GM18517 (cell line): Measurements from ENCODE around the gene SIL1.
"Not testable (repeated sequence)": the region's sequence is repeated elsewhere in the genome, so short reads cannot be mapped to it uniquely, and the experiment has no call there.

ENCODE experiments used
- ATAC-seq: cut with Tn5 transposase; IDR thresholded peaks from one replicate; pipeline ENCODE4 v1.9.1; 2021; ENCODE audit warnings: mild to moderate bottlenecking, moderate library complexity; ENCODE audit not compliant: unreplicated experiment

Gene SIL1

DNA sequence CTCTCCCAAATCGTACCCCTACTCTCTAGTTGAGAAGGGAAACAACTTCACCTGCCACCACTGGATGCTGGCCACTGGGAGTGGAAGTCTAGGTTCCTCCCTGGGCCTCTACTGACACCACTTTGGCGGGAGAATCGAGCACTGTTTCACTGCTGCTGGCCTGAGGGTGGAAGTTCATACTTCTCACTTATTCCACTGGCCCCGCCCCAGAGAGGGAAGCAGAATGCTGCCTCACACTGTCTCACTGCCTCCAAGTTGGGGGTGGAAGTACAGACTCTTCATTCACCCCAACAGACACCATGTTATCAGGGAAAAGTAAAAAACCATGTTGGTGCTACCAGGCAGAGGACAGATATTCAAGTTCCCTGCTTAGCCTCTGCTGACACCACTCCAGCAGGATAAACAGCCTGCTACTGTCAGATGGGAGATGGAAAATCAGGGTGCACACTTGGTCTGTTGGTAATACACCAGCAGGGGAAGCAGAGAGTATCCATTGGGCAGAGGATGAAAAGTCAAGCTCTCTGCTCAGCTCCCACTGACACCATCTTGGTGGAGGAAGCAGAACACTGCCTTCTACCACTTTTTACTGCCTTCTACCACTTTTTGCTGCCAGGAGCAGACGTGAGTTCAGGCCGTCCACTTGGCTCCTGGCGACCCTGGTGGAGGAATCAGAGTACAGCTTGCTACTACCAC, 159.4 kb downstream of the SIL1 start:
- ATAC-seq: no peak

DNA sequence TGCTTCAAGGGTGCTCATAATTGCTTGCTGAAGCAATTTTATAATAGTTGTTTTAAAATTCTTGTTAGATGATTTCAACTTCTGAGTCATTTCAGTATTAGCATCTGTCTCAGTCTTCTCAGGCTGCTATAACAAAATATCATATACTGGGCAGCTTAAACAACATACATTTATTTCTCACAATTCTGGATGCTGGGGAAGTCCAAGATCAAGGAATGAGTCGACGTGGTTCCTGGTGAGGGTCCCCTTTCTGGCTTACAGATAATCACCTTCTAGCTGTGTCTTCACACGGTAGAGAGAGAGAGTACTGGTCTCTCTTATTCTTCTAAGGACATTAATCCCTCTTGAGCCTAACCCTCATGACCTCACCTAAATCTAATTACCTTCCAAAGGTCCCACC, 160.4 kb downstream of the SIL1 start:
- ATAC-seq: no peak

DNA sequence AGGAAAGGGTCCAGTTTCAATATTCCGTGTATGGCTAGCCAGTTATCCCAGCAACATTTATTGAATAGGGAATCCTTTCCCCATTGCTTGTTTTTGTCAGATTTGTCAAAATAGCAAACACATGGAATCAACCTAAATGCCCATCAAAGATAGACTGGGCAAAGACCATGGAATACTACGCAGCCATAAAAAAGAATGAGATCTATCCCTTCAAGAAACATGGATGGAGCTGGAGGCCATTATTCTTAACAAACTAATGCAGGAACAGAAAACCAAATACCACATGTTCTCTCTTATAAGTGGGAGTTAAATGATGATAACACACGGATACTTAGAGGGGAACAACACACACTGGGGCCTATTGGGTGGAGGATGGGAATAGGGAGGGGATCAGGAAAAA, 161.8 kb downstream of the SIL1 start:
- ATAC-seq: not testable (repeated sequence)

DNA sequence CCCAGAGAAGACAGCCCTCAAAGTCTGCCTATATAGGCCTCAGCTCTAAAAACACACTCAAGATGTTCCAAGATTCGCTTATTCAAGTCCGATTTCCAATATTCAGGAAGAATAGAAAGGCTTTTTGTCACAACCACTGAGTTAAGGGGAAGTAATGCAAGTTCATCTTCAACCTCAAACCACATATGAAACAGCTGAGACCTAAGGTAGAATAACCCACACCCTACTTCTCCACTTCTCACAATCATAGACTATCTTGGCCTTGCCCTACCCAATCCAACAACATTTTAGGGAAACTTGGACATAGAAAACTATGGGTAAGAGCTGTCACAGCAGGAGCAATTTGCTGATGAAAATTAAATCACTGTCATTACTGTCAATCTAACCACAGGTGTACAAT, 171.0 kb downstream of the SIL1 start:
- ATAC-seq: no peak

DNA sequence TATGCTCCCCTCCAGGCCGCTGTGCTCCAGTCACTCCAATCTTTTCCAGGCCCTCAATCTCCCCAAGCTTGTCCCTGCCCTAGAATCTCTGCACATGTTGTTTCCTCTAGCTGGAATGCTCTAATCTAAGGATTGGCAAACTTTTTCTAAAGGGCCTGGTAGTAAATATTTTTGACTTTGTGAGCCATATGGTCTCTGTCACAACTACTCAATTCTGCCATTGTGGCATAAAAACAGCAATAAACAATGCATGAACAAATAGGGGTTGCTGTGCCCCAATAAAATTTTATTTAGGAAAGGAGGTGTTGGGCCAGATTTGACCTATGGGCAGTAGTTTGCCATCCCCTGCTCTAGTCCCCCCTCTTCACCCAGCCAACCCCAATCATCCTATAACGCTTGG, 172.5 kb downstream of the SIL1 start:
- ATAC-seq: no peak

DNA sequence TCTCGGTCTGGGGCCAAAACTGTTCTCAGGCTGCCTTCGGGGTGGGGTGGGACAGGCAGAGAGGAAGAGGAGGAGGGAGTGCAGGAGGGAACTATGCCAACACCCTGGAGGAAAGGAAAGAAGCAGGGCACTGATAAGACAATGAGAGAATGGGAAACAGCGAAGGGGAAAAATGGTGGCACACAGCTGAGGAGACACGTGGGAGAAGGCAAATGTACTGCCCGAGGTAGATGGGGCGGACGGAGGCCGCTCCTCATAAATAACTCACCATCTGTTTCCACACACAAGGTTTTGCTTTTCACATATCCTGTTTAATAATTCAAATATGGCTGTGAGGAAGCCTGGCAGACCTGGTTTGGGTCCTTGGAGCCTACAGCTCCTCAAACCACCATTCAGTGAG, 174.9 kb downstream of the SIL1 start:
- no peak for ATAC-seq

DNA sequence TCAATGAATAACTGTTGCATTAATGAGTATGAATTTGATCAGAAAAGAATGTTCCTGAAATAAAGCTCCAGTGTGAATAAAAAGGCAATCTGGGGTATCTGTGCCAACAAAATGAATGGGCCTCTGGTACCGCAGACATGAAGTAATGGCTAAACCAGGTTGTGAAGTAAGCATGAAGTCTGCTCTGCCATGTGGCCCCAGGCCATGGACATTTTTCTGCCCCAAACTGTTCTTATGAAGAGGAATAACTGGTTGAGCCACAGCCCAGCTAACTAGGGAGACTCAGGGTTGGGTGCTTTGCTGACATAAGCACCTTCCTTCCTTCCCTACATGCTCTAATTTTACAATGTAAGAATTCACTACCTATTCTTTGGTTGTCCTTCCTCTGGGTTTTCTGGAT, 175.6 kb downstream of the SIL1 start:
- ATAC-seq: no peak

DNA sequence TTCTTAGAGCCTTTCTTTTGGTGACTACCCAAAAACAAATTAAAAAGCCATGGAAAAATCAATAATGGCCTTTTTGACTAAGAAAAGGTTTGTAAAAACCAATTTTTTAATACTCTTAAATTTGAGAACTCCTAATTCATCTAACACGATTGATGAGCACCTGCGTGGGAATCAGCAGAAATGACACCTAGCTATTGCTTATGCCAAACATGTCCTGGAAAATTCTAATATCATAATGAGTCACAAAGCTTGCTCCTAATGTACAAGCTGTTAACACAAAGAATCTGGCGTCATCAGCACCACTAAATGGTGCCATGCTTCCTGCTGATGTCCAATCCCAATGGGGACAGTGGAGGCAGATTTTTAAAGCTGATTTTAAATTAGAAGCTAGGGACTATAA, 176.8 kb downstream of the SIL1 start:
- ATAC-seq: no peak

DNA sequence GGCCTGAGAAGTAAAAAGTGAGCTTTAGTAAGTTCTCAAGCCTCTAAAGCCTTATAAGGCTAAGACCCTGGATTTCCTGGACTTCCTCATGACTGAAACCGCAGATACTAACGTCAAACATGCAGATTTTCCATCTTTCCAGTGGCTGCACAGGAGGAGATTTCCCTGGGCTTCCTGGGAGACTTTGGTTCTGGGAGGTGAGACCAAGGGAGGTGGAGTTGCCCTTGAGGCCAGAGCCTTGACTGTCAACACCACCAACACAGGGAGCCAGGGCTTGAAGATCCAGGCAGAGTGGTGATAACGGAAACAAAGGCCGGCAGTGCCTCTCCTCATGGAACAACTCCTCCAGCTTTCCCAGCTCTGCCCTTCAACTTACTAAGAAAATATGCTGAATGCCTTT, 178.3 kb downstream of the SIL1 start:
- ATAC-seq: no peak

DNA sequence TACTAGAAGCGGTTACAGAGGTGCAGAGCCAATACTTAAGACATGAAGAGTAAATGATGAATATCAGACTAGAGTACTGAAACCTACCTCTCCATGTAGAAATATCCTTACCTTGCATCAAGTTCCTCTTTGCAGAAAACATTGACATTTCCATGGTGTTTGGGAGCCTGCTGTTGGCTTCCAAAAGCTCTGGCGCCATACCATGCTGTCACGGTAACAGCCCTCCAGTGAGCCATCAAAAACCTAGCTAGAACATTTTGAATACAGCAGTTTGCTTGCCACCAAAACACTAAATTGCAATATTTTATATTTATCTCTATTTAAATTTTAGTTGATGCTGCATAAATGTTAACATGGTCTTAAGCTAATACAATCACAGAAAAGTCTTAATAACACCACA, 179.0 kb downstream of the SIL1 start:
- ATAC-seq: no peak

DNA sequence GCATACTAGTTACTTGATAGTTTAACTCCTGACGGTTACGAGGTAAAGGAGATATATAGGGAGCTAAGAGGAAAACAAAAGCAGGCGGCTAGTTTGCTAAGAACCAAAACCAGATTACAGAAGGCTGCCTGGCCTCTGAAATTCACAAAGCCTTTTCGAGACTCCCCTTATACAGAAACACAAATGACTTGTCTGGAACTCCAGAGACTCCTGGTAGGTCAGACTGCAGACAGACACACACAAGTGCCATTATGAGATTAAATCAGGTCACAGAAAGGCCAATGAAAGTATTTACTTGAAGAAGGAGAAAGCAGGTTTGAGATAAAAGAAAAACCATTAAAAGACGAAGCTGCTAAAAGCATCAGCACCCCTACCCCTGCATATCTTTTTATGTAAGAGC, 180.5 kb downstream of the SIL1 start:
- no peak for ATAC-seq

DNA sequence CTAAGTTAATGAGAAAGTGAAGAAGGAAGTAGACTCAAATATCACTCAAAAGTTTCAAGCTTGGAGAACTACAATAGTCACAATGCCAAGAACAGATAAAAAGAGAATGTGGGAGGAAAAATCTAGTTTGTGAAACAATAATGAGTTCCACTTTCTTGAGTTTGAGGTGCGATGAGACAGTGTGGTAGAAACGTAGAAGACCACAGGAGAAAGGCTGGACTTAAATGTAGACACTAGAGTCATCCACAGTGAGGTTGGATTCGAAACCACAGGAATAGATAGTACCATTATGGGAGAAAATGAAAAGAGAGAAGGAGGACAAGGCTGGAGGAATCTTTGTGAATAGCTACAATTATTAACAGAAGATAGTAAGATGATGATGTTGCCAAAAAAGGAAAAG, 182.0 kb downstream of the SIL1 start:
- no peak for ATAC-seq

DNA sequence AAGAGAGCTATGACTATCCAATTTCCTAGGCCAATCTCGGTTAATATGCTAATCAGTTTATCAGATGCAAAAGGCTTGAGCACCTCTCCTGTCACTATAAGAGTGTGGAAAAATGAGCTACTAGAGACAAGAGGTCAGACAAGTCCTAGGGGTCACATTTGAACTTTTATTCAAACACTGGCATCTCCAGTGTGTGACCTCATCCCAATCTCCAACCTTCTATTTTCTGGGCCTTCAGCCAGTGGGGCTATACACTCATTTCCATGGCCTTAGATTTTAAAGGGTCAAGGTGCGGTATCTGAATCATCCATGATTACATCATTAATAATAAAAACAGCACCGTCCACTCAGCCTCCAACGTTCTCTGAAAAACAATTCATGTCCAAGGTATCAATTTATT, 183.4 kb downstream of the SIL1 start:
- no peak for ATAC-seq

DNA sequence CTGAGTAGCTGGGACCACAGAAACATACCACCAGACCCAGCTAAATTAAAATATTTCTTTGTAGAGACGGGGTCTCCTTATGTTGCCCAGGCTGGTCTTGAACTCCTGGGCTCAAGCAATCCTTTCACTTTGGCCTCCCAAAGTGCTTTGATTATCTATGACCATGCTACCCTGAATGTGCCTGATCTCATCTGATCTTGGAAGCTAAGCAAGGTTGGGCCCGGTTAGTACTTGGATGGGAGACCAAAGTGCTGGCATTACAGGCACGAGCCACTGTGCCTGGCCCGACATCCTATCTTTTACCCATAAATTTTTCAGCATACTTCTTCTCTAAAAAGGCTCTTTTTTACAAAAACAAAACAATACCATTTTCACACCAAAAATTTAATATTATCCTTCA, 186.0 kb downstream of the SIL1 start:
- no peak for ATAC-seq

DNA sequence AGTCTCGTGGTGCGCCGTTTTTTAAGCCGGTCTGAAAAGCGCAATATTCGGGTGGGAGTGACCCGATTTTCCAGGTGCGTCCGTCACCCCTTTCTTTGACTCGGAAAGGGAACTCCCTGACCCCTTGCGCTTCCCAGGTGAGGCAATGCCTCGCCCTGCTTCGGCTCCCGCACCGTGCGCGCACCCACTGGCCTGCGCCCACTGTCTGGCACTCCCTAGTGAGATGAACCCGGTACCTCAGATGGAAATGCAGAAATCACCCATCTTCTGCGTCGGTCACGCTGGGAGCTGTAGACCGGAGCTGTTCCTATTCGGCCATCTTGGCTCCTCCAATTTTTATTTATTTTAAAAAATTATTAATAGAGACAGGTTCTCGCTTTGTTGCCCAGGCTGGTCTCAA, 187.0 kb downstream of the SIL1 start:
- ATAC-seq: not testable (repeated sequence)

DNA sequence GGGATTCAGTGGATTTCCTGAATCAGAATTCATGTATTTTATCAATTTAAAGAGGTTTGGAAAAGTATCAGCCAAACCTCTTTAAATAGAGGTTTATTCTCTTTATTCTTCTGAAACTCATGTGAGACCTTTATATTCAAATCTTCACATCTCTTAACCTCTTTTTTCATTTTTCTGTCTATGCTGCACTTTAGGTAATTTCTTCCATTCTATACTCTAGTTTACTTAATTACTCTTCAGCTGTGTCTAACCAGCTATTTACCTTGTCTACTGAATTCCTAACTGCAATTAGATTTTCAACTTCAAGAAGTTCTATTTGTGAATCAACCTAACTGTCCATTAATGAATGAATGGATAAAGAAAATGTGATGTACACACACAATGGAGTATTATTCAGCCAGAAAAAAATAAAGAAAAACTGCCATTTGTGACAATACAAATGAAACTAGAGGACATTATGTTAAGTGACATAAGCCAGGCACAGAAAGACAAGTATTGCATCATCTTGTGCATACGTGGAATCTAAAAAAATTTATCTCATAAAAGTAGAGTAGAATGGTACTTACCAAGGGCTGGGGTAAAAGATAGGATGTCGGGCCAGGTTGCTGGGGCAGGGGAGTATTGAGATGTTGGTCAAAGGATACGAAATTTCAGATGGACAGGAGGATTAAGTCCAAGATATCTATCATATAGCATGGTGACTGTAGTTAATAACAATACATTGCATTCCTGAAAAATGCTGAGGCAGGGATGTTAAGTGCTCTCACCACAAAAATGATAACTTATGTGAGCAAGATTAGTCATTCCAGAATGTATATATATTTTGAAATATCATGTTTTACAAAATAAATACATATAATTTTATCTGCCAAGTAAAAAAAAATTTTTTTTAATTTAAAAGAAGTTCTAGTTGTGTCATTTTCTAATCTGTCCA, 193.5 kb downstream of the SIL1 start:
- ATAC-seq: no peak

DNA sequence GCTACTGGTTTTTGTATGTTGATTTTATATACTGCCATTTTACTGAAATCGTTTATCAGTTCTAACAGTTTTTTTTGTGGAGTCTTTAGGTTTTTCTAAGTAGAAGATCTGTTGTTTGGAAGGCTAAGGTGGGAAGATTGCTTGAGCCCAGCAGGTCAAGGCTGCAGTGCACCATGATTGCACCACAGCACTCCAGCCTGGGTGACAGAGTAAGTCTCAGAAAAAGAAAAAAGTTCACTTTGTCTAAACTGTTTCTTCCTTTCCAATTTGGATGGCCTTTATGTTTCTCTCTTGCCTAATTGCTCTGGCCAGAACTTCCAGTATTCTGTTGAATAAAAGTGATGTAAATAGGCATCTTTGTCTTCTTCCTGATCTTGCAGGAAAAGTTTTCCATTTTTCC, 198.5 kb downstream of the SIL1 start:
- ATAC-seq: no peak

DNA sequence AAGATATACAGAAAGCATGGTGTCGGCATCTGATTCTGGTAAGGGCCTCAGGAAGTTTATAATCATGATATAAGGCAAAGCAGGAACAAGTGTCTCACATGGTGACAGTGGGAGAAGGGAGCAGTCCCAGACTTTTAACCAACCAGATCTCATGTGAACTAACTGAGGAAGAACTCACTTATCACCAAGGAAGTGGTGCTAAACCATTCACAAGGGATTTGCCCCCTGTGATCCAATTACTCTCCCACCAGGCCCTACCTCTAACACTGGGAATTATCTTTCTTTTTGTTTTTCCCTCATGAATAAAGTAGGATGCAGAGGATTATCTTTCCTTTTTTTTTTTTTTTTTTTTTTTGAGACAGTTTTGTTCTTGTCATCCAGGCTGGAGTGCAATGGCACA, 199.6 kb downstream of the SIL1 start:
- no peak for ATAC-seq

DNA sequence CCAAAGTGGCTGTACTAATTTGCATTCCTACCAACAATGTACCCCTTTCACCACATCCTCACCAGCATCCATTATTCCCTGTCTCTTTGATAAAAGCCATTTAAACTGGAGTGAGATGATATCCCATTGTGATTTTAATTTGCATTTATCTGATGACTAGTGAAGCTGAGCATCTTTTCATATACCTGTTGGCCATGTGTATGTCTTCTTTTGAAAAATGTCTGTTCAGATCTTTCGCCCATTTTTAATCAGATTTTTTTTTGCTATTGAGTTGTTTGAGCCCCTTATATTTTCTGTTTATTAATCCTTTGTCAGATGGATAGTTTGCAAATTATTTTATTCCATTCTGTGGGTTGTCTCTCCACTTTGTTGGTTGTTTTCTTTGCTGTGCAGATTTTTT, 202.0 kb downstream of the SIL1 start:
- ATAC-seq: no peak

DNA sequence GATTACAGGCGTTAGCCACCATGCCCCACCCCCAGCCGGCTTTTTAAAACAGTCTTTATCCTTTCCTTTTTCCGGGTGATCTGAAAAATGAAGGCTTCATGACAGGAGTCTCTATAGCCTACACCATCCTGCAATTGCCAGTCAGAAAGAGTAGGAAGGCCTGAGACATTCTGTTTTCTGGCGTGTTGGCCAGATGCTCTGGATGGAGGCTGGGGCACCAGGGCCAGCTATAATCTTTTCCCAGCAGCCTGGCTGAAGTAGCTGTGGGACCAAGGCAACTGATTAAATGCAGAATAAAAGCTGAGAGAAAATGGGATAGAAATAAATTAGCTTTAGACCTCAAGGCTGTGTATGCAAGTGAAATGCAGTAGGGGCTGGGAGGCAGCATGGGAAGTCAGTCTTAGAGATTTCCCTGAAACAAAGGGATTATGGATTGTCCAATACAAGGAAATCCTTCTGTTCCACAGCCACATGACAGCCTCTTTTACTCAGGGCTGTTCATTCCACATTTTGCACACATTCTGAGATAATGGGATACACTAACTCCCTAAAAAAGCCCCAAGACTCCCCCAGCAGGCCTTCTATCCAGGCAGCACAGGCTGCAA, 207.1 kb downstream of the SIL1 start:
- ATAC-seq: no peak

DNA sequence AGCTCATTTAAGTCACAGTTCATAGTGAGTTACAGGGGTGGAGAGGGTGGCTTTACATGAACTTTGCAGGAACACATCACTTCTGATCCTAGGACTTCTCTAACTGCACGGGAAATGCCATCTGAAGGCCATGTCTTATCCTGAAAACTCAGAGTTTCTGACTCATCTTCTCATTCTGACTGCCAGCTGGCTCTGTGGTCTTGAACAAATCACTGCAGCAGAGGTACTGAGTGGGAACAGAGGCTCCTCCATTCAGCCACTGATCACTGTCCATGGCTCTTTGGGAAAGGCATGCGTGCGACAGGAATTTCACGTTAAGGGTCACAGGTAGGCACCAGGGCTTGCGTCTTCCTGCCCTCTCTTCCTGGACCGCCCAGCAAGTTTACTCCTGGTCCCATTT, 208.4 kb downstream of the SIL1 start:
- no peak for ATAC-seq

DNA sequence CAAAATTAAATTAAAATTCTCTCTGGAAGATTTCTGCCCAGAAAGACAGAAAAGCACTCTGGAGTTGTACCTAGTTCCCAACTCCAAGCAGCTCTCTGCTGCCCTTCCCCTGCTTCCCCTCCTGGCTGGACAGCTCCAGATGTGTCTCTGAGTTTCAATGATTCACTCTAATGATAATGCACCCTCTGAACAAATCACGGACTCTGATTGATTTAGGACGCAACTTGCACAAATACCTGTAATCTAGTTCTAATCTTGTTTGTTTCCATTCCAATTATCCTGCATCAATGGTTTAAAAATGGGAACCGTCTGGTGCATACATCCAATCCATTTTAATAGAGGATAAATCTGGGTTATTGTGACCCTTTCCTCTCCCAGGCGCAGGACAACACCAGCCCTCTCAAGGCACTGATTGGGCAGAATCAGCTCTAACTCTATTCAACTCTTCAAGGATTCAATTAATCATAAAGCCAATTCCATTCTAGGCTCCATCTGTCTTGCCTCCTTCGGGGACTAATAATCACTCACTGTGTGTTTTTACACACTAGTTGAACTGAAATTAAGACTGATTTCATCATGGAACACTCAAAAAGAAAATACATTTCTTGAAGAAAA, 211.9 kb downstream of the SIL1 start:
- ATAC-seq: no peak
